ENCODE data around the gene SIGLEC10.

- TF ChIP-seq CTCF (IDR thresholded peaks at IDR 0.05; ENCODE audit: low read depth, low read length) = no peak
- no peak for TF ChIP-seq EZH2phosphoT487 (IDR thresholded peaks at IDR 0.05; ENCODE audit: low read depth)
Observed at GRCh38 chr19:51418707-51419106, 1.3 kb upstream of the SIGLEC10 start.
